OCI-LY1 (cell line): ENCODE measurements around the gene MSRB3.

Experiments used
- H2AFZ ChIP-seq: fragments of 200-600 bp; sonication (generic), shearing (Covaris generic); 2 replicates; pipeline ENCODE4 v1.6.0; 2014; ENCODE audit warnings: antibody characterized with exemption, mild to moderate bottlenecking, low read length
- H3F3A ChIP-seq: fragments of 200-600 bp; sonication (generic), shearing (Covaris generic); 2 replicates; pipeline ENCODE4 v1.6.0; 2014; ENCODE audit warnings: mild to moderate bottlenecking, antibody characterized with exemption, low read length, moderate library complexity; ENCODE audit not compliant: insufficient read depth
- H3K27ac ChIP-seq: fragments of 200-600 bp; sonication (generic); 2 replicates; pipeline ENCODE4 v1.5.1; 2014; ENCODE audit warnings: low read length, mixed run types, mild to moderate bottlenecking, low read depth; ENCODE audit not compliant: poor library complexity, severe bottlenecking
- H3K27me3 ChIP-seq: fragments of 200-600 bp; sonication (generic); 2 replicates; pipeline ENCODE4 v1.6.0; 2014; ENCODE audit warnings: antibody characterized with exemption, mild to moderate bottlenecking, low read length, moderate library complexity; ENCODE audit not compliant: insufficient read depth
- H3K36me3 ChIP-seq: fragments of 200-600 bp; sonication (generic); 2 replicates; pipeline ENCODE4 v1.6.1; 2014; ENCODE audit warnings: mild to moderate bottlenecking, antibody characterized with exemption, low read length, moderate library complexity, mixed read lengths; ENCODE audit not compliant: insufficient read depth
- H3K4me1 ChIP-seq: fragments of 200-600 bp; sonication (generic); 2 replicates; pipeline ENCODE4 v1.5.1; 2014; ENCODE audit warnings: mild to moderate bottlenecking, low read length, moderate library complexity; ENCODE audit not compliant: insufficient read depth, severe bottlenecking
- H3K4me2 ChIP-seq: fragments of 200-600 bp; sonication (generic), shearing (Covaris generic); 2 replicates; pipeline ENCODE4 v1.6.1; 2014; ENCODE audit warnings: low read length
- H3K4me3 ChIP-seq: fragments of 200-600 bp; sonication (generic); 2 replicates; pipeline ENCODE4 v1.5.1; 2014; ENCODE audit warnings: low read length, low read depth, mild to moderate bottlenecking, mixed read lengths; ENCODE audit not compliant: poor library complexity, severe bottlenecking
- H3K79me2 ChIP-seq: fragments of 200-600 bp; shearing (Covaris generic); 2 replicates; pipeline ENCODE4 v1.6.1; 2016; ENCODE audit warnings: mixed run types, low read length, mixed read lengths; ENCODE audit not compliant: insufficient read depth
- H3K9ac ChIP-seq: fragments of 200-600 bp; sonication (generic), shearing (Covaris generic); 2 replicates; pipeline ENCODE4 v1.6.1; 2014; ENCODE audit warnings: mild to moderate bottlenecking, low read length, mixed read lengths
- H3K9me2 ChIP-seq: fragments of 200-600 bp; sonication (generic), shearing (Covaris generic); 2 replicates; pipeline ENCODE4 v1.6.1; 2014; ENCODE audit warnings: low read depth, mild to moderate bottlenecking, low read length, mixed read lengths
- H3K9me3 ChIP-seq: fragments of 200-600 bp; shearing (Covaris generic); 2 replicates; pipeline ENCODE4 v1.6.1; 2014; ENCODE audit warnings: low read length, mixed read lengths
- H4K20me1 ChIP-seq: fragments of 200-600 bp; sonication (generic), shearing (Covaris generic); 2 replicates; pipeline ENCODE4 v1.6.0; 2016; ENCODE audit warnings: mild to moderate bottlenecking, low read length; ENCODE audit not compliant: insufficient read depth
- CTCF ChIP-seq: fragments of 200-600 bp; sonication (generic), shearing (Covaris generic); IDR thresholded peaks from 2 replicates; pipeline ENCODE4 v1.5.1; 2017; ENCODE audit warnings: mild to moderate bottlenecking, antibody characterized with exemption, low read length, moderate library complexity, mixed read lengths
- EZH2 ChIP-seq: fragments of 200-600 bp; sonication (generic), shearing (Covaris generic); IDR thresholded peaks from 2 replicates; pipeline ENCODE4 v1.8.0; 2017; ENCODE audit warnings: borderline replicate concordance, mixed run types, mild to moderate bottlenecking, antibody characterized with exemption, low read length, moderate library complexity, mixed read lengths

Gene MSRB3

DNA sequence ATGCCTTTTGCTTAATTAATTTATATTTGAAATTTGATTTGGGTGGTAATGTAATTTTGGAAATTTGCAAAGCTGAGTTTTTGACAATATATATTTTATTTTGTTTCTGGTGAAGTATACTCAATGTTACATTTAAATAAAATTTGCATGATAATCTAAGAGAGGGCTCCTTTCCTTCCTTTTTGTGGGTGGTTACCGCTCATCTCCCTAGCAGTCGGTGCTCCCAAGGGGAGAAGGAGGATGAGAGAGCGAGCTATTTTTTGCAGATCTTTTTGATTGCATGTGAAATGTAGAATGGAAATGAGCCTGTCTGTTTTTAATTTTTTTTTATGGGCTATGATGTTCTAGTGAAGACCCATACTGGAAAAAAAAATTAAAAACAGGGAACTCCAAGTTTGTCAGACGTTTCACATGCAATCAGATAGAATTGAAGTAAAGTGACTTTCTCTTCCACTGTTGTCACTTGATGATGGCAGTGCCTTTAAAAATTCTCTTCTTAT lies 39.8 kb downstream of the MSRB3 start:
- Histone ChIP-seq H3K36me3 (no peaks in the 10 kb centered on the region), H3K79me2 (no peaks in the 10 kb centered on the region), H3K27me3 (no peaks in the 10 kb centered on the region), H3K9me3 (no peaks in the 10 kb centered on the region), H3K4me1 (no peaks in the 10 kb centered on the region), H3K4me3 (no peak overlapping the region), H3K9me2 (no peaks in the 10 kb centered on the region), H4K20me1 (no peaks in the 10 kb centered on the region), H3K4me2 (no peak overlapping the region), H3F3A (no peaks in the 10 kb centered on the region), H3K27ac (no peak overlapping the region), H3K9ac (no peak overlapping the region), H2AFZ (no peak overlapping the region)
- no peak for TF ChIP-seq EZH2
- TF ChIP-seq CTCF: no peak

DNA sequence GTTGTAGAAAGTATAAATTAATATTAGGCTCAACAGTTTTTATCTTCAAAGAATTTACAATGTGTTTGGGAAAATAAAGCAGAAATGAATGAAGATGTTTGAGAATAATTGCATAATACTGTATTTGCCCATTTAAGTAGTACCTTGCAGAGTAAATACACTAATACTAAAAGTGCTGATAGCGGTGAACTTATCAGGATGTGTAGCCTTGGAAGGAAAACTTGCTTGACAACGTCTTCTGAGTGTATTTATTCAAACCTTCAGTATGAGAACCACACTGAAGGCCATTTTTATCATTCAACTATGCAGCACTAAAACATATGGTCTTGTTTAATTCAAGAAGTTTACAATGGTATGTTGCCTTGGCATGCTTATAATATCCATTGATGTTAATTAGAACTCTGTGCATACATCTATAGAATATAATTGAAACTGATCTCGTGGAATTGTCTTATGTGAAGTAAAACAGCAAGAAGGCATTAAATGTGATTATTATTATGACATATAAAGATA lies 41.3 kb downstream of the MSRB3 start:
- no peak overlapping the region for H3K4me3 ChIP-seq
- H3K4me2 ChIP-seq: no peak overlapping the region
- TF ChIP-seq EZH2 (no peak), CTCF (no peak)
- no peaks in the 10 kb centered on the region for H3K9me3 ChIP-seq
- H2AFZ ChIP-seq: no peak overlapping the region
- H3K4me1 ChIP-seq: no peaks in the 10 kb centered on the region
- no peaks in the 10 kb centered on the region for H3K79me2 ChIP-seq
- H3F3A ChIP-seq: no peaks in the 10 kb centered on the region
- H3K27me3 ChIP-seq: no peaks in the 10 kb centered on the region
- H3K27ac ChIP-seq: no peak overlapping the region
- H3K9ac ChIP-seq: no peak overlapping the region
- H4K20me1 ChIP-seq: no peaks in the 10 kb centered on the region
- no peaks in the 10 kb centered on the region for H3K36me3 ChIP-seq
- H3K9me2 ChIP-seq: no peaks in the 10 kb centered on the region

DNA sequence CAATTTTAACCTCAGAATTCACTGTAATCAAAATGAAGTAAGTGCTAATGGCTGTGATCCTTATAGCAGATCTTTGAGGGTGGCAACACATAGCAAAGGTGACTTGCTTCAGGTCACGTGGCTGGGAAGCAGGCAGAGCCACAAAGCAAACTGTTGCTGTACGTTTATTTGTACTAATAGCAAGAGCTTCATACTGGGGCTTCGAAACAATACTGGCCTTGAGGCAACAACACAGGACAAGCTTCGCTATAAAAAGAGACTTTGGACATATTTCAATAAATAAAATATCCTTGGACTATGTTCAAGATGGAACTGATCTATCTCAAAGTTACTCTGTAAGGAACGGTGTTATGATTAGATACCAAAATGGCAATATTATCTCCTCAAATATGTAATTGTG lies 44.6 kb downstream of the MSRB3 start:
- TF ChIP-seq CTCF: no peak
- TF ChIP-seq EZH2: no peak
- H3K9me3 ChIP-seq: no peaks in the 10 kb centered on the region
- no peaks in the 10 kb centered on the region for H3K4me1 ChIP-seq

More for the DNA sequence above, 44.6 kb downstream of the MSRB3 start:
- no peak overlapping the region for H2AFZ ChIP-seq
- no peak overlapping the region for H3K4me3 ChIP-seq
- no peaks in the 10 kb centered on the region for H4K20me1 ChIP-seq
- H3F3A ChIP-seq: no peaks in the 10 kb centered on the region
- no peak overlapping the region for H3K27ac ChIP-seq
- no peak overlapping the region for H3K9ac ChIP-seq
- H3K27me3 ChIP-seq: no peaks in the 10 kb centered on the region
- no peaks in the 10 kb centered on the region for H3K79me2 ChIP-seq
- H3K9me2 ChIP-seq: no peaks in the 10 kb centered on the region
- no peak overlapping the region for H3K4me2 ChIP-seq
- H3K36me3 ChIP-seq: no peaks in the 10 kb centered on the region
